Tibial nerve (tissue), 4 donors: Measurements from ENCODE around the gene TCEA2. TPM values are rescaled to one million over a fixed set of nuclear protein-coding genes. Genes with fewer than 3 reads are reported as not detected.

Source experiments
- DNase-seq, 2 donors: peaks; one replicate each; pipeline ENCODE4 v3.0.0-alpha.2; 2019; ENCODE audit warnings: low spot score in 2 of 2
- H3K27ac ChIP-seq, 4 donors: fragments of 200-600 bp; sonication (generic) in 3 of 4; one replicate each; pipeline ENCODE4 v1.5.1; 2017 to 2019; ENCODE audit warnings: mild to moderate bottlenecking in 1 of 4
- H3K27me3 ChIP-seq, 2 donors: fragments of 200-600 bp; sonication (generic) in 1 of 2; one replicate each; pipeline versions ENCODE4 v1.5.1 to v1.6.0; 2017 to 2019
- H3K36me3 ChIP-seq, 3 donors: fragments of 200-600 bp; sonication (generic); one replicate each; pipeline ENCODE4 v1.5.1; 2018 to 2019
- H3K4me1 ChIP-seq, 4 donors: fragments of 200-600 bp; sonication (generic) in 3 of 4; one replicate each; pipeline ENCODE4 v1.5.1; 2017 to 2019
- H3K4me3 ChIP-seq, 4 donors: fragments of 200-600 bp; sonication (generic) in 3 of 4; one replicate each; pipeline ENCODE4 v1.5.1; 2017 to 2019; ENCODE audit warnings: mild to moderate bottlenecking in 1 of 4, moderate library complexity in 1 of 4
- H3K9me3 ChIP-seq, 4 donors: fragments of 200-600 bp; sonication (generic) in 3 of 4; one replicate each; pipeline ENCODE4 v1.5.1; 2017 to 2019
- CTCF ChIP-seq, 5 experiments: fragments of 200-600 bp in 3 of 5; fragments of 450-650 bp in 2 of 5; sonication (generic) in 3 of 5; IDR thresholded peaks; one replicate each; pipeline ENCODE4 v1.5.1; 2016 to 2019; ENCODE audit warnings: antibody characterized with exemption in 5 of 5, mild to moderate bottlenecking in 3 of 5, moderate library complexity in 2 of 5
- EP300 ChIP-seq, 2 donors: sonication (generic); formaldehyde crosslinking; IDR thresholded peaks; one replicate each; pipeline ENCODE4 v1.6.1; 2017; ENCODE audit warnings: antibody characterized with exemption in 2 of 2, mild to moderate bottlenecking in 1 of 2
- POLR2A ChIP-seq, 2 donors: fragments of 450-650 bp; IDR thresholded peaks; one replicate each; pipeline ENCODE4 v1.6.1; 2017; ENCODE audit warnings: antibody characterized with exemption in 2 of 2, mild to moderate bottlenecking in 2 of 2, moderate library complexity in 2 of 2
- WGBS, 2 donors: methylation state at CpG; one replicate each; pipeline ENCODE4 v1.1.5; 2018; 5-methylcytosine and 5-hydroxymethylcytosine counted together
- total RNA-seq, 4 donors: library from RNA; depleted of rRNA; stranded (reverse); fragments of >200 nt; gene quantifications; one replicate each; pipeline ENCODE4 v1.1.0, GENCODE V29; 2016

Gene TCEA2
- total RNA-seq, 4 donors from 2014 or later: 45.6 to 62.9 (median 59.2) TPM

GRCh38 chr20:64107736-64108457 is 44.9 kb downstream of the TCEA2 start:
- Histone ChIP-seq H3K36me3 (no peaks in the 10 kb centered on the region), H3K4me3 (no peak overlapping the region), H3K27ac (no peak overlapping the region), H3K27me3 (peaks cover 0 to 22% of the 10 kb centered on the region in 2 donors), H3K4me1 (no peaks in the 10 kb centered on the region), H3K9me3 (no peaks in the 10 kb centered on the region)
- TF ChIP-seq CTCF (IDR thresholded peaks at IDR 0.05): no peak
- TF ChIP-seq EP300 (IDR thresholded peaks at IDR 0.05): no peak
- no peak for TF ChIP-seq POLR2A (IDR thresholded peaks at IDR 0.05)
- no peak for DNase-seq
- 57 to 65% methylated on average over 17 to 18 of the region's 19 CpGs for WGBS, 2 donors

- Histone ChIP-seq H3K4me1 (no peaks in the 10 kb centered on the region), H3K27me3 (peaks cover 0 to 11% of the 10 kb centered on the region in 2 donors), H3K27ac (no peak overlapping the region), H3K9me3 (no peaks in the 10 kb centered on the region), H3K4me3 (no peak overlapping the region), H3K36me3 (no peaks in the 10 kb centered on the region)
- DNase-seq: no peak
- 74 to 81% methylated on average over 21 to 25 of the region's 26 CpGs for WGBS, 2 donors
- TF ChIP-seq CTCF (IDR thresholded peaks at IDR 0.05) (no peak), POLR2A (IDR thresholded peaks at IDR 0.05) (no peak), EP300 (IDR thresholded peaks at IDR 0.05) (no peak)
These were observed 46.0 kb downstream of the TCEA2 start for GRCh38 chr20:64108731-64109681.

- no peak for DNase-seq
- 55 to 64% methylated on average over 14 to 16 of the region's 16 CpGs for WGBS, 2 donors
- Histone ChIP-seq H3K27ac (no peak overlapping the region), H3K4me1 (no peaks in the 10 kb centered on the region), H3K36me3 (no peaks in the 10 kb centered on the region), H3K9me3 (no peaks in the 10 kb centered on the region), H3K27me3 (peaks cover 0 to 2% of the 10 kb centered on the region in 2 donors), H3K4me3 (no peak overlapping the region)
- TF ChIP-seq EP300 (IDR thresholded peaks at IDR 0.05) (no peak), POLR2A (IDR thresholded peaks at IDR 0.05) (no peak), CTCF (IDR thresholded peaks at IDR 0.05) (no peak)
These were observed 46.9 kb downstream of the TCEA2 start for GRCh38 chr20:64109831-64110391.

- DNase-seq: no peak
- H3K4me3 ChIP-seq: no peak overlapping the region
- H3K36me3 ChIP-seq: no peaks in the 10 kb centered on the region
- TF ChIP-seq POLR2A (IDR thresholded peaks at IDR 0.05) (no peak), CTCF (IDR thresholded peaks at IDR 0.05) (no peak), EP300 (IDR thresholded peaks at IDR 0.05) (no peak)
- H3K9me3 ChIP-seq: no peaks in the 10 kb centered on the region
- H3K27me3 ChIP-seq: no peaks in the 10 kb centered on the region
- 90 to 91% methylated on average over 9 to 10 of the region's 10 CpGs for WGBS, 2 donors
- no peak overlapping the region for H3K27ac ChIP-seq
- no peaks in the 10 kb centered on the region for H3K4me1 ChIP-seq
These were observed 47.5 kb downstream of the TCEA2 start for GRCh38 chr20:64110411-64111068.
